Medulla oblongata (tissue), 1 donor: ENCODE results near the gene CAPN9.

Experiments used
- DNase-seq: peaks from one replicate; pipeline ENCODE4 v3.0.0-alpha.2; 2015; ENCODE audit errors: extremely low spot score

Gene CAPN9

GRCh38 chr1:230794871-230795605 is 47.9 kb downstream of the CAPN9 start:
- DNase-seq, result no peak

GRCh38 chr1:230796626-230797025 is 49.4 kb downstream of the CAPN9 start:
- DNase-seq, result no peak

- no peak for DNase-seq
Observed at GRCh38 chr1:230797376-230797920, 50.3 kb downstream of the CAPN9 start.

GRCh38 chr1:230797942-230798365 is 50.8 kb downstream of the CAPN9 start:
- peak; percentile 90 for DNase-seq

GRCh38 chr1:230798491-230798890 is 51.3 kb downstream of the CAPN9 start:
- DNase-seq, result no peak

GRCh38 chr1:230800891-230801840 is 54.0 kb downstream of the CAPN9 start:
- DNase-seq, result no peak

- DNase-seq, result no peak
Observed at GRCh38 chr1:230804396-230804795, 57.2 kb downstream of the CAPN9 start.

GRCh38 chr1:230806552-230806951 is 59.4 kb downstream of the CAPN9 start:
- DNase-seq, result peak; percentile 68

- DNase-seq, result peak; percentile 98
Observed at GRCh38 chr1:230807029-230807428, 59.8 kb downstream of the CAPN9 start.

GRCh38 chr1:230807561-230808280 is 60.5 kb downstream of the CAPN9 start:
- DNase-seq, result peak; percentile 94

GRCh38 chr1:230808281-230808872 is 61.2 kb downstream of the CAPN9 start:
- no peak for DNase-seq

- peak; percentile 76 for DNase-seq
Observed at GRCh38 chr1:230809256-230809990, 62.2 kb downstream of the CAPN9 start.

GRCh38 chr1:230812568-230812967 is 65.4 kb downstream of the CAPN9 start:
- no peak for DNase-seq

- no peak for DNase-seq
Observed at GRCh38 chr1:230814949-230815692, 67.9 kb downstream of the CAPN9 start.

- no peak for DNase-seq
Observed at GRCh38 chr1:230816018-230816417, 68.8 kb downstream of the CAPN9 start.

- DNase-seq, result no peak
Observed at GRCh38 chr1:230818367-230818766, 71.2 kb downstream of the CAPN9 start.

- no peak for DNase-seq
Observed at GRCh38 chr1:230818901-230819300, 71.7 kb downstream of the CAPN9 start.

- DNase-seq, result no peak
Observed at GRCh38 chr1:230819976-230820375, 72.8 kb downstream of the CAPN9 start.

GRCh38 chr1:230820568-230820967 is 73.4 kb downstream of the CAPN9 start:
- peak; percentile 81 for DNase-seq

- no peak for DNase-seq
Observed at GRCh38 chr1:230821346-230821745, 74.2 kb downstream of the CAPN9 start.
